ENCODE measurements around the gene KCNIP4. TPM values are rescaled to one million over a fixed set of nuclear protein-coding genes. Genes with fewer than 3 reads are reported as not detected.

Gene KCNIP4
- total RNA-seq, 1 donor from 2014 or later = 3.3 TPM

DNA sequence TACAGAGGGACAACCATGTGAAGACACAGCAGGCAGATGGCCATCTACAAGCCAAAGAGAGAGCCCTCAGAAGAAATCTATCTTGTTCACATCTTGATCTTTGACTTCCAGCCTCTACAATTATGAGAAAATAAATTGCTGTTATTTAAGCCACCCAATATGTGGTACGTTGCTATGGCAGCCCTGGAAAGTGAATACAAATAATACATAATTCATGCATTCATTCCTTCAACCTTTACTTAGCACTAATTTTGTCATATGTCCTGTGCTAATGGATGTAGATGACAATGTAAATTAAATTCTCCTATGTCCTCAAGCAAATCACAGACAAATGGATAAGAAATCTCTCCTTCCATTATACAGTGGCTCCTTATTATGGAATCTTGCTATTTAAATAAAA, 886.7 kb downstream of the KCNIP4 start:
- DNase-seq (ENCODE audit: low spot score) = no peak

GRCh38 chr4:21046141-21046540, 902.4 kb downstream of the KCNIP4 start:
- no peak for DNase-seq (ENCODE audit: low spot score)

- no peak for DNase-seq (ENCODE audit: low spot score)
Observed at GRCh38 chr4:21045119-21045518, 903.5 kb downstream of the KCNIP4 start.

DNA sequence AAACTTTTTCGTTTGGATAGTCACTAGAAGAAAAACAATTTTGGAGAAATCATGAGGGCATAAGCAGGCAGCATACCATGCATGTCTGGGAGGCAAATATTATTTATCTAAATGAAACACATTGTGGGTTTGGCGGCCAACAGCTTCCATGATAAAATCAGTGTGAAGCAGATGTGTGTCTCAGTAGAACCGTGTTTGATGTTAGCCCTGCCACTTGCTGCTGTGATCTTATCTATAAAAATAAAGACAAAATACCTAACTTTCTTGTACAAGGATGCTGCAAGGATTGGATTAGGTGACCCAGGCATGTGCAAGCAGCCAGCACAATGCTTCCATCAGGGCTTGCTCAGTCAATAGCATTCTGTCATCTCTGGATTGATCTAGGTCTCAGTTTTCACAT, 906.9 kb downstream of the KCNIP4 start:
- no peak for DNase-seq (ENCODE audit: low spot score)

DNA sequence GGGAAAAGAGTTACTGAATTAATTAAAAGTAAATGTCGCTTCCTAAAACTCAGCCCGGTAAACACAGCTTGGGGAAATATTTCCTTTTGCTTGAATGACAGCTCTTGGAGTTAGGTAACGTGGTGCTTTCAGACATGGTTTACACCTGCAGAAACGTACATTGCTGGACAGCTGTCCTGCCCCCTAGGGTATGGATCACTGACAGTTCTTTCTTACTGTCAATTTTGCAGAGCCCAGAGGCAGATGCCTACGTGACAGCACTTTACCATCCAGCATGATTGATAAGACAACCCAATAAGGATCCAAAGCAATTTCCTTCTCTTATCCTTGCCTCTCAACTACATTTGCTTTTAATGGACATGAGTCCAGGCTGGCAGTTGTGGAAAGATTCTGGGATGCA, 913.8 kb downstream of the KCNIP4 start:
- DNase-seq (ENCODE audit: low spot score) = no peak

DNA sequence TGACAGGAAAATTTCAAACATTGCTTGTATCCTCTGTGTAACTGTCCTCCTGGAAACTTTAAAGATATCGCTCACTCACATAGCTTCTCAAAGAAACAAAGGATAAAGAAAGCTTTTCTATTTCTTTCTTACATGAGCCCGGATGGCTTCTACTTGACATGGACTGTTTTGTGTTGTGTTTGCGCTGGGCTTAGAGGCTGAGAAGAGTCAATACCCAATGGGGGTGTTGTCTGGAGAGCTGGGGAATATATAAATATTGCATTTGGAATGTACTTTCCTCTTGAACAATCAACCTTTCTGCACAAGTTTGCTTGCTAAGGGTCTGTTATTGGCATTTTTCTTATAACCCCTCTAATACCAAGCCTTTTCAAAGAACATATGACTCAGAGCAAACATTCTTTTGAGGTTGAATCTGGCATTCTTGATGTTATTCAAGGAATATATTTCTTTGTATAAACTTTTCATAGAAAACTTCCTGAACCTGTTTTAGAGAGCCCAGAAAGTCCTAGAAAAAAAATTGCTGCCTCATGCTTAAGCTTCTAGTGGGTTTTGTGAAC, 916.4 kb downstream of the KCNIP4 start:
- DNase-seq (ENCODE audit: low spot score) = no peak

DNA sequence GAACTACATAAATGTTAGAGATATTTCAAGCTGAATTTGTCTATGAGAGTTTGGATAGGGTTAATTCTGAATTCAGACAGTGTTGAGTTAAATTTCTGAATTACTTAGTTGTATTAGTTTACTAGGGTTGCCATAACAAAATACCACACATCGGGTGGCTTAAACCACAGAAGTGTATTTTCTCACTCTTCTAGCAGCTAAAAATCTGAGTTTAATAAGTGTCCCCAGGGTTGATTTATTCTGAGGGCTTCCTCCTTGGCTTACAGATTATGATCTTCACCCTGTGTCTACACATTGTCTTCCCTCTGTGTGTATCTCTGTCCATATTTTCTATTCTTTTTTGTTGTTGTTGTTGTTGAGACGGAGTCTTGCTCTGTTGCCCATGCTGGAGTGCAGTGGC, 929.8 kb downstream of the KCNIP4 start:
- no peak for DNase-seq (ENCODE audit: low spot score)

- no peak for DNase-seq (ENCODE audit: low spot score)
Observed at GRCh38 chr4:21013501-21013900, 935.1 kb downstream of the KCNIP4 start.

- DNase-seq (ENCODE audit: low spot score) = no peak
Observed at GRCh38 chr4:21012851-21013331, 935.7 kb downstream of the KCNIP4 start.

DNA sequence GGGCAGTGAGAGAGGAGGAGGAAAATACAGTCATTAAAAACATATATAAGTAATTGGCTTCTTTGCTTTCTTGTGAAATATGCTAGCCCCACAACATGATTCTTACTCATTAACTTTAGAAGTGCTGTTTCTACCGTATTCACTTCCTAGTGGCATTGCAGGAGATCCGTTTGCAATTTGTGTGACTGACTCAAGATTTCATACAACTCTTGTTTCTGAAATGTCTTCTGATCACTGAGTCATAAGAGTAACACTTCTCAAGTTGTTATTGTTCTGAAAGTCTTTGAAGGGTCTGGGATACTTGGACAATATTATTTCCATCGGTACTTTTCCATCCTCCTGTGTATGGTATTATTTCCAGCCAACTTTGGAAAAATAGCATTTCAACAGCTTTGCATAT, 937.5 kb downstream of the KCNIP4 start:
- DNase-seq (ENCODE audit: low spot score) = no peak

- DNase-seq (ENCODE audit: low spot score) = no peak
Observed at GRCh38 chr4:21009956-21010355, 938.6 kb downstream of the KCNIP4 start.

GRCh38 chr4:21005647-21006046, 942.9 kb downstream of the KCNIP4 start:
- DNase-seq (ENCODE audit: low spot score) = no peak

DNA sequence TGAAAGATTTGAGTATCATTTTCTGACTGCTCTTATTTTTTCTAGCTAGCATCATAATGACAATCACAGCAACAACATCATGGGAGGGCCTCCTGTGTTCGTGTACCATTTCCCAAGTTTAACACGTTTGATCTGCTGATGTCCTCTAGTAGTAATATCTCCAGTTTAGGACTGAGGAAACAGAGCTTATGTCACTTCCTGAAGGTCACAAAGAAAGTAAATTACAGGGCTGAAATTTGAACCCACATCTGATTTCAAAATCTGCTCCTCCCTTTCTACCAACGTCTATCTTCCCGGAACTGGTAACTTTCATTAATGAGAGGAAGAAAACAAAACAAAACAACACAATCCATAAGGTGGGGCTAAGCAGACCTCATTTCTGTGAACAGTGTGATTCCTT, 945.6 kb downstream of the KCNIP4 start:
- no peak for DNase-seq (ENCODE audit: low spot score)

GRCh38 chr4:21002286-21002685, 946.3 kb downstream of the KCNIP4 start:
- DNase-seq (ENCODE audit: low spot score) = no peak

DNA sequence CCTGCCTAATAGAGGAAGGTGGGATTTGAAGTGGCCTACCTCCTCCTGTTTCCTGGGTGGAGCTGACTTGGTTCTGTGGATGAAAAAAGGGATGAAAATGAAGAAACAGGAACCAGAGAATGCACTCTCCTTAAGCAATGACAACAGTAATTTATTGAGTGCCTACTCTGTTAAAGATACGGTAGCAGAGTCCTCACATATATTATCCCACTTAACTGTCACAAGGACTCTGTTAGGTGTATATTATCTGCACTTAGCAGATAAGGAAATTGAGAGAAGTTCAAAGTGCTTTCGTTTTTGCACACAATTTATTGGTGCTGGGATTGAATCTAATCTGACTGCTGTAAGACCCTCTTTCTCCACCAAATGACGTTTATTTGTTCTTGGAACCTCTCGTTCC, 947.1 kb downstream of the KCNIP4 start:
- no peak for DNase-seq (ENCODE audit: low spot score)

DNA sequence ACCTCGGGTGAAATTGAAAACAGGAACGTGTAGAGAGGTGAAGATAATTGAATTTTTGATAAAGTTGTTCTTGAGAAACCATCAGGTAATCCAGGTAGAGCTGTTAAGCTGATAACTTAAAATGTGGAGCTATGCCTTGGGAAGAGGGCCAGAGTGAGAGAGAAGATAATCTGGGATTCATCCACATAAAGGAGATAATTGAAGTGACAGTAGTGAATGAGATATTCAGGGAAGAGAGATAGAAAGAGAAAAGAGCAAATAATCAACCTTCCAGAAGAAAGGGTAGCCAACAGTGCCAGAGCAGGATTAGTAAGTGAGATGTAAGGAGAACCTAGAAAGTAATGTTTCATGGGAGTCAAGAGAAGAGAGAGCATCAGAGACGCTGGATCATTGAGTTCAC, 950.7 kb downstream of the KCNIP4 start:
- DNase-seq (ENCODE audit: low spot score) = no peak

GRCh38 chr4:20995610-20996009, 953.0 kb downstream of the KCNIP4 start:
- no peak for DNase-seq (ENCODE audit: low spot score)

- DNase-seq (ENCODE audit: low spot score) = no peak
Observed at GRCh38 chr4:20995015-20995414, 953.6 kb downstream of the KCNIP4 start.

DNA sequence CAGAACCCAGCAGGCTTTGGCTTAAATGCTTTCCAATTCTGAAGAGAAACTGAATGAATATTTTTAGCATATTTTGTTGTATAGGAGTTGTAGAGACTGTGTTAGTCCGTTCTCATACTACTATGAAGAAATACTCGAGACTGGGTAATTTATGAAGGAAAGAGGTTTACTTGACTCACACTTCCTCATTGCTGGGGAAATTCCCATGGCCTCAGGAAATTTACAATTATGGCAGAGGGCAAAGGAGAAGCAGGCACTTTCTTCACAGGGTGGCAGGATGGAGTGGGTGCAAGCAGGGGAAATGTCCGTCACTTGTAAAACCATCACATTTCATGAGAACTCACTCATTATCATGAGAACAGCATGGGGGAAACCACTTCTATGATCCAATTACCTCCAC, 956.6 kb downstream of the KCNIP4 start:
- no peak for DNase-seq (ENCODE audit: low spot score)

GRCh38 chr4:20987191-20987590, 961.4 kb downstream of the KCNIP4 start:
- no peak for DNase-seq (ENCODE audit: low spot score)

DNA sequence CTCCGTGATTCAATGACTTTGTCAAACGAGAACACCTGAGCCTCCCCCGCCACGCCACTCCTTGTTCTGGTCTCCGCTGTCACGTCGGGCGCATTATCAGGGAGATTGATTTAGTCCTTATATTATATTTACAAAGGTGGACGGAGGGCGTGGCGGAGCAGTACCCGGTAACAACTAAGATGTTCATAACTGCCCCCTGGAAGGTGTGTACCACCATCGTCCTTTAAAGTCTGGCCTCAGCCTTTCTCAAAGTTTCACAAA, 964.1 kb downstream of the KCNIP4 start:
- no peak for DNase-seq (ENCODE audit: low spot score)

DNA sequence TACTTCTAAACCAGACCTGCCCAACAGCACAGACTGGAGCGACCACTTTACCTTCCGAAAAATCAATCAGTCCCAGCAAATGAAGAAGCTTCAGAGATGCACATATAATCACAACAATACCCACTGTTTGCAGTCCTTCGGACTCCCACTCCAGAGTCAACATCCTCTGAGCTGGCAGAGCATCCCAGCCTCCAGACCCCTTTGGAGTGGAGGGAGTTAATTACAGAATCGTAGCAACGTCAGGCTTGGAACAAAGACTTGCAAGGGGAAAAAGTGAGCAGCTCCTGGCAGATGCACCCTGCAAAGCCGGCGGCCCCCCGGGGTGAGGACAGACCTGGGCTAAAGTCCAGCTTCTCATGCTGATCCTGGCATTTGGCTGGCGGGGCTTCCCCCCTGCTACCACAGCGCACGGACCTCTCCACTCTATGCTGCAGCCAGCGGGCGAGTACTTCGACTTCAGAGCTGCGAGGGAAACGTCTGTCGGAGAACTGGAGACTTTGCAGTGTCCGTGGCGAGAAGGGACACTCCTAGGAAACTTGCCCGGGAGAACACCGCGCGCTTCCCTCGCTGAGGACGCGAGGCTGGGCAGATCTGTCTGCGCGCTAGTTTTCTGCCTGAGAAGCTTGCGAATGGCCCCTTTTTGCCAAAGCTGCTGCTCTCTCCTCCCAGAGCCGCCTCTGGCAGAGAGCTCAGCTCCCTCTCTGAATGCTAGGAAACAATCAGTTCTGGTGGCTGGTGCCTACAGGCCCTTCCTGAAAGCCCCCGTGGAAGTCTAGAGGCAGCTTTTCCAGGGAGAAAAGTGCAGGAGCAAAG, 964.6 kb downstream of the KCNIP4 start:
- DNase-seq (ENCODE audit: low spot score) = no peak

DNA sequence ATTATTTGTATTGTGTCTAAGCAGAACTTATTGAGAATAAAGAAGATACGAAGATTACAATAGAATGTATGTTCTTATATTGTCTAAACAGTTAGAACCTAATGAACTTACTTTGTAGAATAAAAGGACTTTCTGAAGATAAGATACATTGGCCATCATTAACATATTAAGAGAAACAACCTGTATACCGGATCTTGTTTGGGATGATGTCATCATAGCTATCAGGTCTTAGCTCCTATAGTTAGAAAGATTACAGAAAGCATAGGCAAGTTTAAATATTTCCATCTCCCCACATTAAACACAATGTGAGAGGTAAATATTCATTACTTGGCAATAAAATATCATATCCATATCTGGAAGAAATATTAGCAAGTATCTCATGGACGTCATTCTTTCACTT, 966.0 kb downstream of the KCNIP4 start:
- DNase-seq (ENCODE audit: low spot score) = no peak

DNA sequence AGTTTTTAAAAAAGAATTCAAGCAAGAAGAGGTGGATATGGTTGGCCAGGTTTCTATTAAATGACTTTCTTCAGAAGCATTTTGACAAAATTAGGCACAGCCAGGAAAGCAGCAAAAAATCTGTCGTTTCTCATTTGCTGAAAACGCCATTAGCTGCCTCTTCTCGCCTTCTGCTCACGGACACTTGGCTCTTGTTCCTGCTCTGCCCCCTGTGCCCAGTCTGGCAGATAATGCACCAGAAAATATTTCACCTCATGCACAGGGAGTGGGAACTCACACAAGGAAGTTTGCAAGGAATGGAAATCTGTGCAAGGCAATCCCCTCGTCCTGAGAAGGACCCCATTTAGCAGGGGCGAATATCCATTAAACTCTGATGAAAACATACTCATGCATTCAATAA, 988.3 kb downstream of the KCNIP4 start:
- no peak for DNase-seq (ENCODE audit: low spot score)
